Right kidney (tissue), 1 donor: ENCODE results near the gene CEP44.
"Not testable (repeated sequence)": the region's sequence is repeated elsewhere in the genome, so short reads cannot be mapped to it uniquely, and the experiment has no call there.

Experiments used
- DNase-seq: peaks from one replicate; pipeline ENCODE4 v3.0.0-alpha.2; 2016

Gene CEP44

DNA sequence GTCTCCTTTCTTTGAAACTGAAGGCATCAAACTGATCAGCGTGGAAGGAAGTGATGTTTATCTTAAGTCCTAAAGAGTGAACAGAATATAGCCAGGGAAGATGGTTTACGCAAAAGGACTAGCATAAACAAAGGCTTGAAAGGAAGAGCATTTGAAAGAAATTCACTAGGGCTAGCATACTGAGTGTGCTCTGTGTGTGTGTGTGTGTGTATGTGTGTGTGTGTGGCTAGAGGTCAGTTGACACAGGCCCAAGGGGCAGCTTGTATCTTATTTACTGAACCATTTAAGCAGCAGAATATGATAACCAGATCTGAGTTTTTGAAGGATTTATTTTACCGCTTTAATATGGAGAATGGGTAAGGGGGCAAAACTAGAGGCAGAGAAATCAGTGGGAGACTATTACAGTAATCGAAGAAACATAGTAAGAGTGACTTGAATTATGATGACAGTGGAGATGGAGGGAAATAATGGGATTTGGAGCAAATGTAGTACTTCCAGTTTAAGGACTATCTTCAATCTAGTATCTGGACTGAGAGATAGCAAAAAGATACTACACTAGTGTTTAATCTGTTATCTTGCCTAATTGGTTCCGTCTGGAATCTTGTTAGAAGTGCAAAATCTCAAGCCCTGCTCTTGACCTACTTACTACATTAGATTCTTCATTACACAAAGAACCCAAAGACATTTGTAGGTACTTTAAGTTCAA is 36.9 kb downstream of the CEP44 start:
- DNase-seq, result no peak

DNA sequence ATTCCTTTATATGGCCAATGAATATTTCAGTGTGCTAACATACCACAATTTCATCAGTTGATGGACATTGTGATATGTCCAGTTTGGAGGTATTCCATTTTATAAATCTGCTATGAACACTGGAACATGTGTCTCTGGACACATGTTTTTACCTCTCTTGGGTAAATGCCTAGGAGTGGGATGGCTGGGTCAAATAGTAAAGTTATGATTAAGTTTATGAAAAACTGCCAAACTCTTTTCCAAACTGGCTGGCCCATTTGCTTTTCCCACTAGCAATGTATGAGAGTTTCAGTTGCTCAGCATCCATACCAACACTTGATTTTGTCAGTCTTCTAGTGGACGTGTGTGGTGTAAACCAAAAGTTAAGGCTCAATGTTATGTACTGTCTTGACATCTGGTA is 40.5 kb downstream of the CEP44 start:
- no peak for DNase-seq

DNA sequence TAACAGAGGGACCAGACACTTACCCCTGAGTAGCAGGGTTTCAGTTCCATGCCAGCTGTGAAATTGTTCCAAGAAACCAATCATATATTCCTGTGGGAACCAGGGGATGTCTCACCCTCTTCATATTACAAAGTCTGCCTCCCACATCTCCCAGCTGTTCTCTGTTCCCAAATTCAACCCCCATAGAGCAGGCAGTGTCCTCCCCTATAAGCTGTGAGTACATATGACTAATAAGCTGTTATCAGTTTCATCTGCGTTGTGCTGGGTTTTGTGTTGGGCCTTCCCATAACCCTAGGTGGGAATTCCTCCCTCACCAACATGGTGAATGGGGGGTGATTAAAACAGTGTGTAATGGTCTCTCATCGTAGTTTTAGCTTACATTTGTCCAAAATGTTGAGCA is 41.0 kb downstream of the CEP44 start:
- DNase-seq, result no peak

DNA sequence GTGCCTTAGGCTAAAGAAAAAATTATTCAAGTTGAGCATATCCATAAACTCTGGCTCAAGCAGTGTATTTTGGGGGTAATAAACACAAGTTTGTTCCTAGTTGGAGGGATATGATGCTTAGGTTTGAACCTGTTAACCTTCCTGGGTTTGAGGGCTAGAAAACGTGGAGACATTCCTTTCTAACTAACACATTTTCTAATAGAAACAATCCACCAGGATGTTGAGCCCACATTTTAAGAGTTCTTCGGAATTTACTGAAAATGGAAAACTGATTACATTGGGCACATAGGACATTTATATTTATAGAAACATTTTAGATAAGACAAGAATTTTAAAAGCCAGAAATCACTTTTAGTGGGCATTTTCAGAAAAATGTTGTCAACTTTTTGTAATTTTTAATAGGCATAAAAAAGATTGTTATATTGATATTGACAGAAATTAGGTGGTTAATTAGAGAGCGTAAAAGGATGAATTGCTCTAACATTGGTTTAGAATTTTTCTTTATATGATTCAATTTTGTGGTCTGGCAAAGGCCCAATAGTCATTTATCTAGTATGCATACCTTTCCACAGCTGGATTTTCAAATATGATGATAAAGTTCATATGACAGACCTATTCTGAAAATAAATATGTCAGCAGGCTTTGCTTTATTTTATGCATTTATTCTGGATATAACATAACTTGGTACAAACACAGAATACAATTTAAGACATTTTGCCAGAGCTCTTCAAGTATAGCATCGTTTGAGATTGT is 49.2 kb downstream of the CEP44 start:
- no peak for DNase-seq

DNA sequence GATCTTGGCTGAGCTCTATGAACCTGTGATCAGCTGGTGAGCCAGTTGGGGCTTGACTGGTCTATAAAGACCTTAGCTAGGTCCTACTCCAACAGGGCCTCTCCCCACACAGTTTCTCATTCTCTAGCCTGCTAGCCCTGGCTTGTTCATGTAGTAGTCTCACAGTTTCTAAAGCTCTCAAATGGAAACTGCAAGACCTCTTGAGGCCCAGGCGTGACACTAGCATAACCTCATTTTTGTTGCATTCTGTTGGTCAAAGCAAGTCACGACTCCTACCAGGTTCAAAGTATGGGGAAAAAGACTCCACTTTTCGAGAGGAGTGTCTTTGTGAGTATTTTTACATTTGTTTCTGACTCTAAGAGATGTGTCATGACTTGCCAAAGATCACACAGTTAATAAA is 50.9 kb downstream of the CEP44 start:
- DNase-seq, result no peak

DNA sequence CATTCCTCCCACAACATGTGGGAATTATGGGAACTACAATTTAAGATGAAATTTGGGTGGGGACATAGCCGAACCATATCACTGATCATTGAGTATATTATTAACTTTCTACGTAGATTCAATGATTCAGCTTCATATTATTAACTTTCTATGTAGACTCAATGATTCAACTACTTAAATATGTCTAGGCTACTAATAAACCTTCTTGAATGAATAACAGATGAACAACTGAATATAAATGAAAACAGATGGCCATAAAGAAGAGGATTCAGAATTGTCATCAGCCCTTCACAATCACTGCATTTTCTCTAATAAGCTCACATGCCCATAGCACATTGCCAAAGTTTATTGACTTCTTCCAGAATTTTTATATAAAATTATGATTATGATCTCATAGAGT is 57.0 kb downstream of the CEP44 start:
- no peak for DNase-seq

DNA sequence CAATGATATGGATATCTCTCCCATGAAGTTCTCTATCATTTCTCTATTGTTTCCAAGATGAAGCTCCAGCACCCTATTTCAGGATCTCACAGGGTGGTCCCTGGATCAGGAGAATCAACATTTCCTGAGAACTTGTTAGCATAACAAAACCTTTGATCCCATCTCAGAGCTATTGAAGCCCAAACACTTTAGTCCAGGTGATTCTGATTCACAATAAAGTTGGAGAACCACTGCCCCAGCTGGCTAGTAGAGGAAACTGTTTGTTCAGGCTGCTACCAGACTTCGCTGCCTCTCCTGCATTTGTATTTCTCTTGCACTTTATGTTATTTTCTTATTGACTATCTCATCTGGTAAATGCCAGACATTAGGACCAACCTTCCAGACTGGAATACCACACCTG is 65.4 kb downstream of the CEP44 start:
- no peak for DNase-seq

DNA sequence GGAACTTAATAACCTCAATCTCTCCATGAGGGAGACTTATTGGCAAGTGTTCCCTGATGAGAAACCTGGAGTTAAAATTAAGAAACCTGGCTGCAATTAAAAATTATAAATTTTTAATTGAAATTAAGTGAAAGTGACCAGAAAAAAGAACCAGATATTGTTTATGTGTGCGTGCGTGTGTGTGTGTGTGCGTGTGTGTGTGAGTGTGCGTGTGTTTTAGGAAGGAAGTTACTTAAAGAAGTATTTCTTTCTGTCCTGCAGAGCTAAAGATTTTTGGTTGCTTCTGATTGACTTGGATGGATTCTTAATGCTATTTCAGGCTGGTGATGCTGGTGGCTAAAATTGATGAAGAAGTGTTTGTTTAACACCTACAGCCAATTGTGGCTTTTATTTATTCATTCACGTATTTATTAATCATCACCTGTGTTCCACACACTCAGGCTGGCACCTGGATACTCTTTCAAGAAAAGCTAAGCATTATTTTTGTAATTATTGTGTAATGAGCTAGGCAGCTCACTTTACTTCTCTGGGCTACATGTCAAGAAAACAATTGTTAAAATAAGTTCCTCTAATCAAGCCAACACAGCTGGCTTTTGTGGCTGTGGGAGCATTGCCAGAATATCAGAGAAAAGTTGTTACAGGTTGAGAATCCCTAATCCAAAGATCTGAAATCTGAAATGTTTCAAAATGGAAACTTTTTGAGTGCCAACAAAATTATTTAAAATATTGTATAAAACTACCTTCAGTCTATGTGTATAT is 68.5 kb downstream of the CEP44 start:
- no peak for DNase-seq

DNA sequence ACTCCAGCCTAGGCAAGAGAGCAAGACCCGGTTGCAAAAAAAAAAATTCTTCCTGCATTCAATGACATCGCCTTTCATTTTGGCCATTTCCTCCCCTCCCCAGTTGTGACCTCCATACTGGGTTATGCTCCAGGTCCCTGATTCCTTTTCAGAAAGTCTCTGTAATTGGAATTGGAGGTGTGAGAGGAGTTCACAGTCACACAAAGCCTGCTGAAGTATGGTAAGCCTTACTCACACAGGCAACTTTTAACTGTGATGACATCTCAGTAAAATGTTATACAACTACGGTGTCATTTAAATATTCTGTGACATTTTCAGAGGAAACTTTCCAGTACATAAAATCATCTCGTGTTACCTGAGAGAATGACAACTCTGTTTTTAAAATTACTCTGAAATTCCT is 73.6 kb downstream of the CEP44 start:
- no peak for DNase-seq

DNA sequence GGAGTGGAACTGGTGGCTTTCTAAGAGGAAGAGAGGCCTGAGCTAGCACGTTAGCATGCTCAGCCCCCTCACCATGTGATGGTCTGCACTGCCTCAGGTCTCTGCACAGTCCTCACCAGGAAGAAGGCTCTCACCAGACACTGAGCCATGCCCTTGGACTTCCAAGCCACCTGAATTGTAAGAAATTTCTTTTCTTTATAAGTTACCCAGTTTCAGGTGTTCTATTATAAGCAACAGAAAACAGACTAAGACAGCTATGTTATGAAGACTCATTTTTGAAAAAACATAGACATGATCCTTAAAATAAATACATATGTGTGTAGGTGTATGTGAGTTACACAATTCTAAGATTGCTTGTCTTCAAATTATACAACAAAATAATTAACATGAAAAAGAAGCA is 74.7 kb downstream of the CEP44 start:
- DNase-seq, result no peak

DNA sequence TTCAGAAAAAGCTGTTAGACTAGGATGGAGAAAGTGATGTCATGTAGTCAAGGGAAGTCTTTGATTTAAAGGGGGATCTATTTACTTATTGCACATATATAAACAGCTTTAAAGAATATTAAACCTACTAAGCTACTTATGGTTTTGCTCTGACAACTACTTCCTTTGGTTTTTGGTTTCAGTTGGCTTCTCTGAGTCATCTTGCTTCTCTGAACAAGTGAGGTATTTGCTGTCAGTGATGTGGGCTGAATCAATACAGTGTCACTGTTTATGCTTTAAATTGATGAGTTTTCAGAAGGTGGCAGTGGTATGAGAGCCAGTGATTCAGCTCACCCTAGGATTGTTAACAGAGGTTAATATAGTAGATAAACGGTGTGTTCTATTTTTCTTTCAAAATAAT is 75.1 kb downstream of the CEP44 start:
- no peak for DNase-seq

DNA sequence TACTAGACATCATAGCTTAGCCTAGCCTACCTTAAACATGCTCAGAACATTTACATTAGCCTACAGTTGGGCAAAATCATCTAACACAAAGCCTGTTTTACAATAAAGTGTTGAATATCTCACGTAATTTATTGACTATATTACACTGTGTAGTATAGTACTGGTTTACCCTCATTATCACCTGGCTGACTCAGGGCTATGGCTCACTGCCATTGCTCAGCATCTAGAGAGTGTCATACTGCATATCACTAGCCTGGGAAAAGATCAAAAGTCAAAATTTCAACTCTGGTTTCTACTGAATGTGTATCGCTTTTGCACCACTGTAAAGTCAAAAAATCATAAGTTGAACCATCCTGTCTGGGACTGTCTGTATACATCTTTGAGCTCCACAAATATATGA is 78.6 kb downstream of the CEP44 start:
- no peak for DNase-seq

DNA sequence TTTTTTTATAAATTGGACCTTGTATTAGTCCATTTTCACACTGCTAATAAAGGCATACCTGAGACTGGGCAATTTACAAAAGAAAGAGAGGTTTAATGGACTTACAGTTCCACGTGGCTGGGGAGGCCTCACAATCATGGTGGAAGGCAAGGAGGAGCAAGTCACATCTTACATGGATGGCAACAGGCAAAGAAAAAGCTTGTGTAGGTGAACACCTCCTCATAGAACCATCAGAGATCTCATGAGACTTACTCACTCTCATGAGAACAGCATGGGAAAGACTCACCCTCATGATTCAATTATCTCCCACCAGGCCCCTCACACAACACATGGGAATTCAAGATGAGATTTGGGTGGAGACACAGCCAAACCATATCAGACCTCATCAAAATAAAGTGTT is 80.1 kb downstream of the CEP44 start:
- not testable (repeated sequence) for DNase-seq

DNA sequence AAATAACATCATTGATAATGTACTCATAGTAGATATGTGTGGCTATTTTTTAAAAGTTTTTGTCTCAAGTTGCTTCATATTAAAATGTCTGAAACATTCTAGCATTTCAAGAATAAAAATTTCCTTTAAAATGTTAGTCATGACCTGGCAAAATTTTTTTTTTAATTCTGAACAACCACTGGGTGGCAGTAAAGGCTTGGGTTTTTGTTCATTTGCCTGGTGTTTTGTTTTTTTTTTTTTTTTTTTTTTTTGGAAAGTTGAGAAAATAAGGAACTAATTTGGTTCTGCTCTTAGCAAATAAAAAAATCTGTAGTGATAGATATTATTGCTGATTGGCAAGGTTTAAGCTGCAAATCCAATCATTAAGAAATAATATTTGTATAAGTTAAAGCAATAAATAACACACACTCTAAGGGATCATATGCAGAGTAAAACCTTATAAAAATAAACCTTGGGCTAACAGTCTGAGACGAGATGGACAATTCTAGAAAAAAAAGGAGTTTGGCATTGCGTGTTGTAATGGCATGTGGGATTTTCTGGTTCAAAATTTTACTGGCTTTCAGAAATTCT is 81.4 kb downstream of the CEP44 start:
- no peak for DNase-seq

DNA sequence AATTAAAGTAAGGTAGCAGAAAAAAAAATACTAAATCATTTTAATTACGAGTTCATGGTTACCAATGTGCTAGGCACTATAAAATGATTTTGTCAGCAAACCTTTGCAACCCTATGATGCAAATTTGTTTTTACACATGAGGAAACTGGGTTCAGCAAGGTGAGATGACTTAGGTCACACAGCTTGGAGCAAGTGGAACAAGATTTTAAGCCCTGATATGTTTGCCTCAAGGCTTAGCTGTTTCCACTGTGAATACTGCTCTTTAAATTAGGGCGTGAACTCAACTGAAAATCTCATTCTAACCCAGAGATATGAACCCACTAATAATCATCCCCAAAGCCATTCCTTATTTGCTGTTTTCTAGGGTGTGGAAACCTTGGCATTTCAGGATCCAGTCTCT is 86.3 kb downstream of the CEP44 start:
- DNase-seq, result no peak

DNA sequence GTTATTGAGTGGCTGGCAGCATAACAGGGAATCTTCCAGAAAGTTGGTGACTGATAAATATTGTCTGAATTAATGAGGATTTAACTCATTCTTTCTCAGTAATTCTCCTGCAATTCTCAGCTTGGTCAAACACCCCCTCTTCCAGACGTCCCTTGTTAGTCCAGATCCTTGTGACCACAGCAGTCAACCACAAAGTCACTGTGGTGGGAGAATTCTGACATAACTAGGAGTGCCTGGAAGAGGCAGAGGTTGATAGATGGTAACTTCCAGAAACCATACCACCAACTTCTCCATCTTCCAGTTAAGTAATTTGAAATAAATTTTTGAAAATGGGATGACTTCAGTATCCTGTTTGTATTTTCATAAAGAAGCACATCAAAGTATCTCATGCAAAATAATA is 90.1 kb downstream of the CEP44 start:
- DNase-seq, result no peak

DNA sequence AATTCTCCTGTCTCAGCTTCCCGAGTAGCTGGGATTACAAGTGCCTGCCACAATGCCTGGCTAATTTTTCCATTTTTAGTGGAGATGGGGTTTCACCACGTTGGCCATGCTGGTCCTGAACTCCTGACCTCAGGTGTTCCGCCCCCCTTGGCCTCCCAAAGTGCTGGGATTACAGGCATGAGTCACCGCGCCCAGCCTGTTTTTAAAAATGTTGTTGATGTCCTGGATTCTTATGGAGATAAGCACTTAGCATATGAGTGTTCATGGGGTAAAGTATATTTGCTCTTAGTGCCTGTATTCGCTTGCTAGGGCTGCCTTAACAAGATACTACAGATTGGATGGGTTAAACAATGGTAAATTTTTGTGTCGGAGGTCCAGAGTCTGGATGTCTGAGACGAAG is 91.7 kb downstream of the CEP44 start:
- DNase-seq, result no peak

DNA sequence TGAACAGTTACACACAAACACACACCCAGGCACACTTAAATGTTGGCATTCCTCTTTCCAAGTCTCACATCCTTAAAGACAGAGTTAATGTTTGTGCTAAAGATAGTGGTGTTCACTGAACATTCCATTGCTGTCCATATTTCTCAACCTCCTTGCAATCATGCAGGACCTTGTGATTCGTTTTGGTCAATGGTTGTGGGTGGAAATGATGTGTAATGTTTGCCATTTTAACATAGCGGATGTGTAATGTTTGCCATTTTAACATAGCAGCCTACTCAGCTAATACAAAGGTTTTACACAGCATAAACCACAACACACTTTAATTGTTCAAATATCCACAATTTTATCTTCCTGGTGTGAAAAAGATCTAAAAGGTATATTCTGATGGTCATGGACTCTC is 93.9 kb downstream of the CEP44 start:
- DNase-seq, result no peak

DNA sequence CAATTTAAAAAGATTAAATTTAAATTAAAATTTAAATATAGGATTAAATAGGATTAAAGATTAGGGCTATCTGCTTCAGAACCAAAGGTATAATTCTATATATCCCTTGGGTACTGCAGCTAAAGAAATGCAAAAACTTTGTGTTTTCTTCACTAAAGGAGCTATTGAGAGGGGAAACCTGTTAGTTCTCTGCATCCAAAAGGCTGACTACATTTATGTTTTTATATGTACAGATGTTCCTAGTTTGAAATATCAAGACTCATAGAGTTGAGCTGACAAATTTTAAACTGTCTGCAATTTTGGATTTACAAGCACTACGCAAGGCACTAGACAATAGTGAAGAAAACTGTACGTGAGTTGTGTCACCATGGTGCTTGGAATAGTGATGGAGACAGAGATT is 95.2 kb downstream of the CEP44 start:
- DNase-seq, result no peak

DNA sequence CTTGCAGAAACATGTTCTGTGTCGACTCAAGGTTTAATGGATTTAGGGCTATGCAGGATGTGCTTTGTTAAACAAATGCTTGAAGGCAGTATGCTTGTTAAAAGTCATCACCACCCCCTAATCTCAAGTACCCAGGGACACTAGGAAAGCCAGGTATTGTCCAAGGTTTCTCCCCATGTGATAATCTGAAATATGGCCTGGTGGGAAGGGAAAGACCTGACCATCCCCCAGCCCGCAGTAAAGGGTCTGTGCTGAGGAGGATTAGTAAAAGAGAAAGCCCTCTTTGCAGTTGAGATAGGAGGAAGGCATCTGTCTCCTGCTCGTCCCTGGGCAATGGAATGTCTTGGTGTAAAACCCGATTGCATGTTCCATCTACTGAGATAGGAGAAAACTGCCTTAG is 96.5 kb downstream of the CEP44 start:
- DNase-seq, result not testable (repeated sequence)

DNA sequence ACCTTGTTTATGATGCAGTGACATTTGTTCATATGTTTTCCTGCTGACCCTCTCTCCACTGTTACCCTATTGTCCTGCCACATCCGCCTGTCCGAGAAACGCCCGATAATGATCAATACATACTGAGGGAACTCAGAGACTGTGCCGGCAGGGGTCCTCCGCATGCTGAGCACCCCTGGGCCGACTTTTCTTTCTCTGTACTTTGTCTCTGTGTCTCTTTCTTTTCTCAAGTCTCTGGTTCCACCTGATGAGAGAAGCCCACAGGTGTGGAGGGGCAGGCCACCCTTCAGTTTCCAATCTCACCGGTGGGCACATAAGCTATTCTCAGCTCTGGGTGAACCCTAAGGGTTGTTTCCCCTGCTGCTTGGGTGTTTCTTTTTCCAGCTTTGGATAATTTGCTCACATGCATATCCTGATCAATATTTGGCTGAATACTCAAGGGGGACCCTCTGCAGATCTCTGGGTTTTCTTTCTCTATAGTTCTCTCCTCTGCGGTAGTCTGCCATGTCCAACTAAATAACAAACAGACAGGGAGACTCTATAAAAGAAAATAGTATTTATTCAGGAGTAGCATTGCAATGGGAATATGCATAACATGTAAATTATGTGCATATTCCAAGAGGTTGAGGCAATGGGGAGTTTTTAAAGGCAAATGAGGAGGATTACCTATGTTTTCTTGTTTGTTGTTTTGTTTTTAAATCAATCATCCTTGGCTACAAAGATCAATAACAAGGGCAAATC is 97.2 kb downstream of the CEP44 start:
- DNase-seq, result no peak

DNA sequence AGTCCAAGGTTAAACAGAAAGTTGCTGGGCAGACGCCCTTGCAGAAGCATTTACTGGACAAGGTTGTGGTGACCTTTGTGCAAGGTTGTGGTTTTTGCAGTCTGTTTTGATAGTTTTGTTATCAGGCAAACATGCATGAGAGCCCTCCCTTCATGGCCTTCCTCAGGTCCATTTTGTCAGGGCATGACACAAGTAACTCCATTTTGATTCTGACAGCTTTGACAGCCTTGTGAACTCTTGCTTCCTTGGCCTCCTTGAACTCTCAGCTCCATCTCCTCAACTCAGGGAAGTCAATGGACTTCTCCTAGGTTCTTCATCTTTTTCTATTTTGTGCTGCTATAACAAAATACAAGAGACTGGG is 97.7 kb downstream of the CEP44 start:
- no peak for DNase-seq
